ENCODE data around the gene EIF2AK2.

EIF2AK2 gene

GRCh38 chr2:37153224-37153623 lies 3.6 kb downstream of the EIF2AK2 start:
- Histone ChIP-seq H3K4me3 (IDR thresholded peaks at IDR 0.05; ENCODE audit: insufficient read depth, low read depth, low read length) (no peak overlapping the region), H3K9ac (no peak overlapping the region), H2AFZ (ENCODE audit: low read depth) (no peak overlapping the region), H3K4me1 (ENCODE audit: low read depth, poor library complexity, severe bottlenecking) (peaks cover 19% of the 10 kb centered on the region), H3K36me3 (ENCODE audit: insufficient read depth) (no peaks in the 10 kb centered on the region), H3K79me2 (ENCODE audit: insufficient read depth, low read depth) (peaks cover 18% of the 10 kb centered on the region; the same call in 1 of the 2 replicates), H4K20me1 (ENCODE audit: insufficient read depth) (no peaks in the 10 kb centered on the region), H3K27ac (no peak overlapping the region), H3K27me3 (ENCODE audit: insufficient read depth, low read depth) (no peaks in the 10 kb centered on the region), H3K4me2 (no peak overlapping the region)
- TF ChIP-seq CTCF (conservative IDR thresholded peaks at IDR 0.05; ENCODE audit: low read depth, low read length), result no peak

- H3K4me3 ChIP-seq (IDR thresholded peaks at IDR 0.05; ENCODE audit: insufficient read depth, low read depth, low read length), result no peak overlapping the region
- H3K9ac ChIP-seq, result no peak overlapping the region
- no peak overlapping the region for H3K27ac ChIP-seq
- 0 out of 2 replicates have a peak, but pooled peaks cover 4% of the 10 kb centered on the region for H3K79me2 ChIP-seq (ENCODE audit: insufficient read depth, low read depth)
- no peaks in the 10 kb centered on the region for H3K27me3 ChIP-seq (ENCODE audit: insufficient read depth, low read depth)
- no peaks in the 10 kb centered on the region; the same call in 1 of the 2 replicates for H3K36me3 ChIP-seq (ENCODE audit: insufficient read depth)
- no peak overlapping the region for H2AFZ ChIP-seq (ENCODE audit: low read depth)
- TF ChIP-seq CTCF (conservative IDR thresholded peaks at IDR 0.05; ENCODE audit: low read depth, low read length), result no peak
- H3K4me1 ChIP-seq (ENCODE audit: low read depth, poor library complexity, severe bottlenecking), result peaks cover under 1% of the 10 kb centered on the region
- H4K20me1 ChIP-seq (ENCODE audit: insufficient read depth), result no peaks in the 10 kb centered on the region
- no peak overlapping the region for H3K4me2 ChIP-seq
Measured at GRCh38 chr2:37149626-37150322, 7.0 kb downstream of the EIF2AK2 start.

- Histone ChIP-seq H3K79me2 (ENCODE audit: insufficient read depth, low read depth) (0 out of 2 replicates have a peak, but pooled peaks cover 3% of the 10 kb centered on the region), H4K20me1 (ENCODE audit: insufficient read depth) (no peaks in the 10 kb centered on the region), H2AFZ (ENCODE audit: low read depth) (no peak overlapping the region), H3K27ac (no peak overlapping the region), H3K27me3 (ENCODE audit: insufficient read depth, low read depth) (no peaks in the 10 kb centered on the region), H3K4me1 (ENCODE audit: low read depth, poor library complexity, severe bottlenecking) (no peaks in the 10 kb centered on the region), H3K9ac (no peak overlapping the region), H3K4me2 (no peak overlapping the region), H3K4me3 (IDR thresholded peaks at IDR 0.05; ENCODE audit: insufficient read depth, low read depth, low read length) (no peak overlapping the region), H3K36me3 (ENCODE audit: insufficient read depth) (no peaks in the 10 kb centered on the region; the same call in 1 of the 2 replicates)
- no peak for TF ChIP-seq CTCF (conservative IDR thresholded peaks at IDR 0.05; ENCODE audit: low read depth, low read length)
Measured at GRCh38 chr2:37148325-37148724, 8.5 kb downstream of the EIF2AK2 start.

GRCh38 chr2:37146062-37146461 lies 10.7 kb downstream of the EIF2AK2 start:
- H2AFZ ChIP-seq (ENCODE audit: low read depth), result no peak overlapping the region
- H3K27me3 ChIP-seq (ENCODE audit: insufficient read depth, low read depth), result no peaks in the 10 kb centered on the region
- H3K4me1 ChIP-seq (ENCODE audit: low read depth, poor library complexity, severe bottlenecking), result no peaks in the 10 kb centered on the region
- 0 out of 2 replicates have a peak, but pooled peaks cover 3% of the 10 kb centered on the region for H3K79me2 ChIP-seq (ENCODE audit: insufficient read depth, low read depth)
- H3K9ac ChIP-seq, result no peak overlapping the region
- no peak overlapping the region for H3K27ac ChIP-seq
- no peaks in the 10 kb centered on the region; the same call in 1 of the 2 replicates for H3K36me3 ChIP-seq (ENCODE audit: insufficient read depth)
- TF ChIP-seq CTCF (conservative IDR thresholded peaks at IDR 0.05; ENCODE audit: low read depth, low read length), result no peak
- no peak overlapping the region for H3K4me2 ChIP-seq
- H3K4me3 ChIP-seq (IDR thresholded peaks at IDR 0.05; ENCODE audit: insufficient read depth, low read depth, low read length), result no peak overlapping the region
- no peaks in the 10 kb centered on the region for H4K20me1 ChIP-seq (ENCODE audit: insufficient read depth)

Measured in KMS-11 (cell line).